GM15510 (cell line): ENCODE results near the gene MOBP.

Experiments
- POLR2A ChIP-seq: IDR thresholded peaks from 3 replicates; pipeline ENCODE4 v1.6.1; 2011; ENCODE audit warnings: borderline replicate concordance; ENCODE audit not compliant: insufficient read length; ENCODE audit errors: extremely low read depth

MOBP gene, protein sequence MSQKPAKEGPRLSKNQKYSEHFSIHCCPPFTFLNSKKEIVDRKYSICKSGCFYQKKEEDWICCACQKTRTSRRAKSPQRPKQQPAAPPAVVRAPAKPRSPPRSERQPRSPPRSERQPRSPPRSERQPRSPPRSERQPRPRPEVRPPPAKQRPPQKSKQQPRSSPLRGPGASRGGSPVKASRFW

DNA sequence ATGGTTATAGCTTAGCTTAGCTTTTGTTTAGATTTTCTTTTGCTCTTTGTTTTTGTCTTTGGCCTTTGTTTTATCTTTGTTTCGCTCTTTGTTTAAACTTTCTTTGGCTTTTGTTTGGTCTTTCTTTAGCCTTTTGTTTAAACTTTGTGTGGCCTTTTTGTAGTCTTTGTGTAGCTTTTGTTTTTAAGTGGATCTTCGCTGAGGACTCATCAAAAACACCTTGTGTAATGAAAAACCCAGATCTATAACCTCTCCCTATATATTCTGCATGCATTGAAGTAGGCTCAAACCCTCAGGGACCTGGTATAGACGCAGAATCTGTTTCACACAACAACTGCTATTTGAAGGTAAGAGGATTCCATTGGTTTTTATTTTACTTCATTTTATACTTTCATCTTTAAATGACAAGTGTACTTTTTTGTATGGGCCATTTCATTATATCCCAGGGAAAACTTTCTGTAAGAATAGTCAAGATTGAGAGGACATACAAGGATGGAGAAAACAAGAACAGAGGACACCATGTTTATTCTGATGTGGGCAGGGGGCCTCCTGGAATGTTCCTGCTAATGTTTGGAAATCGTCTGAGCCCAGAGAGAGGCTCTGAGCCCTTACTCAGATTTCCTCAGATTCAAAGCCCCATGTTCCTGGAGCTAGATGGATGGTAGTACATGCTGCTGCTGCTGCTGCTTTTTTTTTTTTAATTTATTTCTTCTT, at the start of gene MOBP:
MOBP (plus strand) TSS at position 287 of the 714 bp plus-strand sequence. CDS start 34,390 bp downstream, outside the sequence.
- TF ChIP-seq POLR2A = no peak

DNA sequence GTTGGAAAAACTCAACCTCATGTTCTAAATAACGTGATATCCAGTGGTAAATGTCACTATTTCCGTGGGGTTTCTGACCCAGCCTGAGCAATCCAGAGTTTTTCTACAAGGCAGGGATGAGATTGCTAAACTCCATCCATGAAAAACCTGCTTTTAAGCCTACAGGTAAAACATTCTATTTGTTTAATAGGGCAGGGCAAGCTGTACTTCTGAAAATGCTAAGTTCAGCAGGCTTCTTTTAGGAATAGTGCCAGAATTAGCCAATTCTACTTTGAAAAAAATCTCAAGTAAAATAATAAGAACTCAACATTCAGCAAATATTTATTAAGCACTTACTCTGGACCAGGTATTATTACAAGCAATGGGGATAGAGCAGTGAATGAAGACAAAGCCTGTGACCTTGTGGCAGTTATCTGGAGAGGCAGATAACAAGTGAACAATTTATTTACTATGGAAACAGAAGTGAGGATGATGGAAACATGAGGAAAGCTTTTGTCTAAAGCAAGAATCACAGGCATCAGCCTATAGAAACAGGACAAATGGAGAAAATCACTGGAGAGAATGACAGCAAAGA, 47.7 kb upstream of the MOBP start:
- no peak for TF ChIP-seq POLR2A

DNA sequence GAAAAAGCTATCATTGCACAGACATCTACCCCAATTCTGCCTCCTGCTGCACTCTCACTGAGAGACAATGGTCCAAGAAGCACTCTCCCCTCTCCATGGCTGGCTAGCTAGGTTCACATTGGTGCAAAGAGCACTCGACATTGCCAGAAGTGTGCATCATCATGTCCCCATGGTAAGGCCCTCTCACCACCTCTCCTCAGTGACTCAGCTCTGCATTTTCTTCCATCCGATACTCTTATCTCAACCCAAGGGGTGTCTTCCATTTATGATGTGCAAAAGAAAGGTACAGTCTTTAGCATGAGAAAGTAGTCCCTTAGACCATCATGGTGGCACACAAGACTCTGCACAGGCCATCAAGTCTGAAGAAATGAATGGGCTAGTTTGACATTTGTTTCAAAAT, 46.9 kb upstream of the MOBP start:
- no peak for TF ChIP-seq POLR2A

DNA sequence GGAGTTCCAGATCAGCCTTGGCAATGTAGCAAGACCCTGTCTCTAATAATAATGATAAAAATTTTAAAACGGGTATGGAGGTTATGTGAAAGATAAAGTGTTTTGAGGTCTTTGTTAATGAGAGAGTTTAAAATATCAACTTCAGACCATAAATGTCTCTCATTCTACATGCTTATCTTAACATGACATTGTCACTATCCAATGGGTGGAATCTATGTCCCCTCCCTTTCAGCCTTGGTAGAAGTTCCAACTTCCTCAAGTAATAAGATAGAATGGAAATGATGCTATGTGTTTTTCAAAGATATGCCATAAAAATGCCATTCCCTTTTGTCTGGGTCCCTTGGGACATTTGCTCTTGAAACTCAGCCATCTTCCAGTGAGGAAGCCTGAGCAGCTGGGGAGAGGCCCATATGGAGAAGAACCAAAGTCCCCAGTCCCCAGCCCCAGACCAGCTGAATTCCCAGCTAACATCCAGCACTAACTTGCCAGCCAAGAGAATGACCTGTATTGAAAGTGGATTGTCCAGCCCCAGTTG, 44.0 kb upstream of the MOBP start:
- no peak for TF ChIP-seq POLR2A

DNA sequence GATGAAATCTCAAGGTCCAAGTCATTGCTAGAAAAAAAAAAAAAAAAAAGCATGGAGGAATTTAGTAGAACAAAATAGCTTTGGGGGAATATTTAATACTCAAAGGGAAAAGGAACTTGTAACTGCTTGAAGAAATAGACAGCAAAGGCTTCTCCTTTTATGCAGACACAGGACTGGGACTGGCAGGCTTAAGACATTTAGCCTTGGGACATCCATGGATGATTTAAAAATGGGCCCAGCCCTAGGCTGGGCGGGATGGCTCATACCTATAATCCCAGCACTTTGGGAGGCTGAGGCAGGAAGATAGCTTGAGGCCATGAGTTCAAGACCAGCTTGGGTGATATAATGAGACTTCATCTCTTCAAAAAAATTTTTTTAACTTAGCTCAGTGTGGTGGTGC, 41.2 kb upstream of the MOBP start:
- no peak for TF ChIP-seq POLR2A

DNA sequence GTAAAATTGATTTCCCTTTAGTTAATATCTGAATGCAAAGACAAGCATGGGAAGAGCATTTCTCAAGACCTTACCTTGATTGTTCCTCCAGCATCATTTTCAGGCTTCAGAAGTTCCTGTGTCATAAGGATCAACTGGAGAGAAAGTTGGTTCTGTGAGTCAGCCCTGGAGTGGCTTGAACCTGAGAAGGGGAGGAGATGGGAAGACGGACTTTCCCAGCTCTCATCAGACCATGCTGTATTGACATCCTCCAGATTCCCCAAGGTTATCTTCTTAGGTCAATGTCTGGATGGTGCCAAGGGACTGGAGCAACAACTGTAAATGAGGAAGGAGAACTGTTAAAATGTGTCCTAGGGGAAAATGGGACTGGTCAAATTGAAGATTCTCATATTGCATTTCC, 40.0 kb upstream of the MOBP start:
- no peak for TF ChIP-seq POLR2A

DNA sequence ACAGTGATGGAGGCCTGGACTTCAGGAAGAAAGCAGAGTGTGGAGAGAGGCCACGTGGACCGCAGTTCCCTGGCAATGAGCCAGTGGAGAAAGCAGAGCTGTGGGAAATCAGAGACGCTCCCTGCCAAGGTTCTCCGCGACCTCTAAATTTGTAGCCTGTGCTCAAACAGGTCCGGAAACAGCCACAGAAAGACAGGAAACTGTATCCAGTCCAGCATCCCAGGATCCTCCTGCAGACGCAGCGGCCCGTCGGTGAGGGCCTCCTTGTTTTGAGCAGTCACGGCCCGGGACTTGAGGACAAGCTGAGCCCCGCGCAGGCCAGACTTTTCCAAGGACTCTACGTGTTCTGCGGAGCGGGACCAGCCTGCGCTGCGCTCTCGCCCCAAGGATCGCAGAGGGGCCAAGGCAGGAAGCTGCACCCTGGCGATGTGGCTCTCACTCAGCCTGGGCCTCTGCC, 38.7 kb upstream of the MOBP start:
- TF ChIP-seq POLR2A = no peak

DNA sequence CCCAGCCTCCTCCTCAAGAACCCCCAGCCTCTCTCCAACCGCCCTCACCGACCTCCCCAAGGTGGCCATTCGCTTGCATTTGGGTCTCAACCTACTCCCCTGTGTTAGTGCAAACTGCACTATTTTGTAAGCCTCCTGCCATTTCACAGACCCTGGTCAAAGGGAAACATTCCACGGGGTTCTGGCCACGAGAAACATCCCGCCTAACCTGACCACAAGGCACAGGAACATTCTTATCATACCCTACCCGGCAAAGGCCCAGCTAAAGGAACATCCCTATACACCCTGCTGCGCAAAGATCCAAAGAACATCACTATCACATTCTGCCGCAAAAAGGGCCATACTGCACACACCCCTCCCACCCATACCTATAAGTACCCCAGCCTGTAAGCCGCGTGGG, 38.0 kb upstream of the MOBP start:
- TF ChIP-seq POLR2A = no peak

DNA sequence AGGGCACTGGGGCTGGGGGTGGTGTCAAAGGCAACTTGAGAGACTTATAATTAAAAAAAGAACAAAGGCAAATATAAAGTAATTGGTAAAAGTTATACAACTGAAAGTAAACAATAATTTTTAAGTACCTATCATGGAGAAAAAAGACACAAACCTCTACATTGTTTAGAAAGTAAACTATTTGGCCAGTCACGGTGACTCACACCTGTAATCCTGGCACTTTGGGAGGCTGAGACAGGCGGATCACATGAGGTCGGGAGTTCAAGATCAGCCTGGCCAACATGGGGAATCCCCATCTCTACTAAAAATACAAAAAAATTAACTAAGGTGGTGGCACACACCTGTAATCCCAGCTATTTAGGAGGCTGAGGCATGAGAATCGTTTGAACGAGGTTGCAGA, 35.1 kb upstream of the MOBP start:
- TF ChIP-seq POLR2A = no peak

DNA sequence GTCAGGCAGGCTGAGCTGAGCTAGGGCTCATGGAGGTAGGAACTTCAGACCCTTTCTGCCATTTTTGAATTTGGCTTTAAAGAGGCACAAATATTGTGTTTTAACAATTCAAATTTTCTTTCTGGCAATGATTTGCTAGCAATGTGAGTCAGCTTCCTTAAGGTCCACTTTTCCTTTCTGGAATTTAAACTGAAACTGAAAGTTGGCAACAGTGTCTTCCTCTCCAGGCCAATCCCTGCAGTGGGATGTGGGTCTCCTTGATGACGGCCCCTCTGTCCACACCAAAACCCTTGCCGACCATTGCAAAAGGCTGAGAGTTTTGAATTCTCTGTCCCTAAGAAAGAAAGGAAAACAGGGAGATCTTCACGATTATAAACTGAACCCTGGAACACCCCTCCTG, 33.8 kb upstream of the MOBP start:
- no peak for TF ChIP-seq POLR2A

DNA sequence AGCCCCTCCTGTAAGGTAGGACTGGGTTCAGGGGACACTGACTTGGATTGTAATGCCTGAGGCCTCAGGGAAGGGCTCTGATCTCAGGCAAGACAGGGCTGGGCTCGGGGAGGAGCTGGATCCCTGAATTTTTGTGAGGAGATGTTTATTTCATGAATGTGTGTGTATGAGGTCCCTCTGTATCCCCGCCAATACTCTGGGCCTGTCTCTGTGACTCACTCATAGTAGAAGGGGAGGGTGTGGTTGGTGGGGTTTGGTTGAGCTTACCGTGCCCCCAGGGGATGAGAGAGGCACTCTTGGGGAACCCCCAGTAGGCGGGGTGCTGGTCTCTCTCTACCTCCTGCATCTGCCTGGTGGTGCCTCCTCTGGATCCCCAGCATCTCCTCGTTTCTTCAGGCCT, 32.9 kb upstream of the MOBP start:
- no peak for TF ChIP-seq POLR2A

DNA sequence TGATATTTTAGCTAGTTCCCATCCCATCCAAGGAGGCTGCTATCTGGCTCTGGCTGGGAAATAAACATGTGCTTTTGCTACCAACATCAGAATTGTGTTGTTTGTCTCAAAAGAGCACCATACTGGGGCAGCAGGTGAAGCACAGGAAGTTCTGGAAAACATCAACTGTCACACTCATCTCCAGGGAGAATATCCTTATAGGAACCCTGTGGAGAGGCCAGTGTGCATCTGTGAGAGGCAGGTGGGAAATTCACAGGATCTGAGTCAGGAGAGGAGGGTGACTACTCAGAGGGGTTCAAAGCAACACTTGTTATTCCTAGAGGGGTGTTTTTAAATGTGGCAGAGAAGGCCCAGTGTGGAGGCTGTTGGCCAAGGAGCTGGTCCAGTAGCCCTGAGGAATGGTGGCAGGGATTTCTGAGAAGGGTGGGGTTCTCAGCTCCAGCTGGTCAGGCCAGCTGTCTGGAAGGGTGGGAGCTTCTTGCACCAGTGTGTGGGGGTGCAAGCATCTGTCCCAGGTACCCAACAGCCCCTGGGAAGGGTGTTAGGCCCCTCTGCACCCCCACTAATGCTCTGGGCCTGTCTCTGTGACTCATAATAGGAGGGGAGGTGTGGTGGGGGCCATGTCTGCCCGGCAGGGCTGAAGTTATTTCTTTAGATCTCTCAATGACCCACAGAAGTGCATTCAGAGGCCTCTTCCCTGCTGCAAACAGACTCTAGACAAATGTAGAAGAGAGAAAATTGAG, 32.3 kb upstream of the MOBP start:
- no peak for TF ChIP-seq POLR2A

DNA sequence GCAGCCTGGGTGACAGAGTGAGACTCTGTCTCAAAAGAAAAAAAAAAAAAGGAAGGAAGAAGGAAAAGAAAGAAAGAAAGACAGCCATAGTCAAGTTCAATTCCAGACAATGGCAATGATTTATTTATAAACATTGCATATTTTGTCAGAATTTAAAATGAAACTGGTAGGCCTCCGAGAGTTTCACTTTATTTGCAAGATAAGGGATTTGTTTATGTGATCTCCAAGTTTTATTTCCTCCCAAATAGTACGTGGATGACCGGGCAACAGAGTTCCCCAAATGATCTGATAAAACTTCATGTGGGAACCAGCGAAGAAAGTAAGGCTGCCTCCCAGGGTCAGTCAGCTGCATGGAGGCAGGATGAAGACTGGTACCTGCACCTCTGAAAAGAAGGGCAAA, 28.6 kb upstream of the MOBP start:
- no peak for TF ChIP-seq POLR2A

DNA sequence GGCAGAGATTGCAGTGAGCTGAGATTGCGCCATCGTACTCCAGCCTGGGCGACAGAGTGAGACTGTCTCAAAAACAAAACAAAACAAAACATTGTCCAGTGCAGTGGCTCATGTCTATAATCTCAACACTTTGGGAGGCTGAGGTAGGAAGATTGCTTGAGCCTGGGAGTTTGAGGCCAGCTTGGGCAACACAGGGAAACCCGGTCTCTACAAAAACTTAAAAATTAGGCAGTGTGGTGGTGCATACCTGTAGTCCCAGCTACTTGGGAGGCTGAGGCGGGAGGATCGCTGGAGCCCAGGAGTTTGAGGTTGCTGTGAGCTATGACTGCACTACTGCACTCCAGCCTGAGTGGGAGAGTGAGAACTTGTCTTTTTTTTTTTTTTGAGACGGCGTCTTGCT, 27.2 kb upstream of the MOBP start:
- no peak for TF ChIP-seq POLR2A

DNA sequence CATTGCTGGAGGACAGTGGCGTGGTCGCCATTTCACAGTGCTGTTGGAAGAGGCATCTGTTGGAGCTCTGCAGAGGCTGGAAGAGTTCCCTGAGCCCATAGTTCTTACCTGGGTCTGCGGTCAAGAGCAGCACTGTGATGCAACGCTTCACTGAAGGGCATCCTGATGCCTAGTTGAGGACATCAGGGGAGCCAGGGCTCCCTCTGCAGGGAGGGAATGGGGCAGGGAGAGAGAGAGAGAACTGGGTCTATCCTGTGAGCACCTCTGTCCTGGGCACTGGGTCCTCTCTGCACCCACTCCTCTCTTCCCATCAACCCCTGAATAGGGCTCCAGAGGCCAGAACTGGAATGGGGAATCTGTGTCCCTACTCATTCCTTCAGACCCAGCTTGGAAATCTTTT, 23.9 kb upstream of the MOBP start:
- TF ChIP-seq POLR2A = no peak
